Measurements from ENCODE around the gene RALGPS1. TPM values are rescaled to one million over a fixed set of nuclear protein-coding genes. Genes with fewer than 3 reads are reported as not detected.

RALGPS1 gene
- total and polyA plus RNA-seq, 2 of the 13 experiments (the other 11 are each of a cell fraction or from before 2014, with no cell fraction given), result 3.7 to 6.5 TPM

GRCh38 chr9:127224178-127224882, 309.7 kb downstream of the RALGPS1 start (continued):
- TF ChIP-seq, protein P1, sequence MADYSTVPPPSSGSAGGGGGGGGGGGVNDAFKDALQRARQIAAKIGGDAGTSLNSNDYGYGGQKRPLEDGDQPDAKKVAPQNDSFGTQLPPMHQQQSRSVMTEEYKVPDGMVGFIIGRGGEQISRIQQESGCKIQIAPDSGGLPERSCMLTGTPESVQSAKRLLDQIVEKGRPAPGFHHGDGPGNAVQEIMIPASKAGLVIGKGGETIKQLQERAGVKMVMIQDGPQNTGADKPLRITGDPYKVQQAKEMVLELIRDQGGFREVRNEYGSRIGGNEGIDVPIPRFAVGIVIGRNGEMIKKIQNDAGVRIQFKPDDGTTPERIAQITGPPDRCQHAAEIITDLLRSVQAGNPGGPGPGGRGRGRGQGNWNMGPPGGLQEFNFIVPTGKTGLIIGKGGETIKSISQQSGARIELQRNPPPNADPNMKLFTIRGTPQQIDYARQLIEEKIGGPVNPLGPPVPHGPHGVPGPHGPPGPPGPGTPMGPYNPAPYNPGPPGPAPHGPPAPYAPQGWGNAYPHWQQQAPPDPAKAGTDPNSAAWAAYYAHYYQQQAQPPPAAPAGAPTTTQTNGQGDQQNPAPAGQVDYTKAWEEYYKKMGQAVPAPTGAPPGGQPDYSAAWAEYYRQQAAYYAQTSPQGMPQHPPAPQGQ (CRISPR knock-in tag; IDR thresholded peaks at IDR 0.05; ENCODE audit: borderline replicate concordance), result no peak
- peak; percentile 66; the same call in 1 of the 2 replicates for TF ChIP-seq ZNF501 (CRISPR knock-in tag; IDR thresholded peaks at IDR 0.05)
- no peak for TF ChIP-seq MIXL1 (CRISPR knock-in tag; IDR thresholded peaks at IDR 0.05)
- peak; percentile 46 for TF ChIP-seq ETV5 (CRISPR knock-in tag; IDR thresholded peaks at IDR 0.05; ENCODE audit: borderline replicate concordance)
- TF ChIP-seq RBM22 (optimal IDR thresholded peaks at IDR 0.05; ENCODE audit: low read length), result no peak
- TF ChIP-seq ATF7-NPFF (CRISPR knock-in tag; IDR thresholded peaks at IDR 0.05; ENCODE audit: low read depth), result no peak; the same call in 1 of the 2 replicates
- no peak for TF ChIP-seq FOXA1 (IDR thresholded peaks at IDR 0.05)
- no peak for TF ChIP-seq FOXA1 (CRISPR knock-in tag; IDR thresholded peaks at IDR 0.05)
- no peak for TF ChIP-seq ZBTB14 (CRISPR knock-in tag; IDR thresholded peaks at IDR 0.05)
- TF ChIP-seq ZNF770 (CRISPR knock-in tag; IDR thresholded peaks at IDR 0.05), result peak; percentile 42; the same call in 1 of the 2 replicates
- TF ChIP-seq MYNN (CRISPR knock-in tag; IDR thresholded peaks at IDR 0.05; ENCODE audit: low read depth), result no peak
- 0 out of 2 replicates have a peak, but pooled peaks have one; percentile 69 for TF ChIP-seq CCDC6 (CRISPR knock-in tag; IDR thresholded peaks at IDR 0.05)
- TF ChIP-seq, protein P2, sequence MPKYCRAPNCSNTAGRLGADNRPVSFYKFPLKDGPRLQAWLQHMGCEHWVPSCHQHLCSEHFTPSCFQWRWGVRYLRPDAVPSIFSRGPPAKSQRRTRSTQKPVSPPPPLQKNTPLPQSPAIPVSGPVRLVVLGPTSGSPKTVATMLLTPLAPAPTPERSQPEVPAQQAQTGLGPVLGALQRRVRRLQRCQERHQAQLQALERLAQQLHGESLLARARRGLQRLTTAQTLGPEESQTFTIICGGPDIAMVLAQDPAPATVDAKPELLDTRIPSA (CRISPR knock-in tag; IDR thresholded peaks at IDR 0.05; ENCODE audit: borderline replicate concordance), result peak; percentile 64; the same call in 1 of the 2 replicates
- no peak for TF ChIP-seq MTA1 (CRISPR knock-in tag; IDR thresholded peaks at IDR 0.05; ENCODE audit: borderline replicate concordance)
- no peak for TF ChIP-seq NR2C2 (CRISPR knock-in tag; IDR thresholded peaks at IDR 0.05; ENCODE audit: borderline replicate concordance)
- no peak for TF ChIP-seq TRIM24 (CRISPR knock-in tag; IDR thresholded peaks at IDR 0.05)
- no peak; the same call in 1 of the 2 replicates for TF ChIP-seq ZFP90 (CRISPR knock-in tag; IDR thresholded peaks at IDR 0.05; ENCODE audit: borderline replicate concordance)
- TF ChIP-seq TP53 (CRISPR knock-in tag; conservative IDR thresholded peaks at IDR 0.05), result no peak
- TF ChIP-seq ZFAT (CRISPR knock-in tag; conservative IDR thresholded peaks at IDR 0.05), result no peak
- TF ChIP-seq RBM39 (IDR thresholded peaks at IDR 0.05; ENCODE audit: low read depth, low read length, poor library complexity, severe bottlenecking), result no peak
- no peak for TF ChIP-seq GTF2F1 (IDR thresholded peaks at IDR 0.05; ENCODE audit: low read length)
- no peak for TF ChIP-seq TEAD2 (CRISPR knock-in tag; IDR thresholded peaks at IDR 0.05)
- TF ChIP-seq ZNF180 (CRISPR knock-in tag; IDR thresholded peaks at IDR 0.05; ENCODE audit: borderline replicate concordance, low read depth), result no peak
- TF ChIP-seq AHR (CRISPR knock-in tag; IDR thresholded peaks at IDR 0.05), result no peak
- TF ChIP-seq ESRRA (CRISPR knock-in tag; IDR thresholded peaks at IDR 0.05; ENCODE audit: low read depth), result no peak
- no peak for TF ChIP-seq ATM (IDR thresholded peaks at IDR 0.05; ENCODE audit: borderline replicate concordance)

All from HepG2 (cell line).